ENCODE measurements around the gene LHFPL2.

The LHFPL2 gene

DNA sequence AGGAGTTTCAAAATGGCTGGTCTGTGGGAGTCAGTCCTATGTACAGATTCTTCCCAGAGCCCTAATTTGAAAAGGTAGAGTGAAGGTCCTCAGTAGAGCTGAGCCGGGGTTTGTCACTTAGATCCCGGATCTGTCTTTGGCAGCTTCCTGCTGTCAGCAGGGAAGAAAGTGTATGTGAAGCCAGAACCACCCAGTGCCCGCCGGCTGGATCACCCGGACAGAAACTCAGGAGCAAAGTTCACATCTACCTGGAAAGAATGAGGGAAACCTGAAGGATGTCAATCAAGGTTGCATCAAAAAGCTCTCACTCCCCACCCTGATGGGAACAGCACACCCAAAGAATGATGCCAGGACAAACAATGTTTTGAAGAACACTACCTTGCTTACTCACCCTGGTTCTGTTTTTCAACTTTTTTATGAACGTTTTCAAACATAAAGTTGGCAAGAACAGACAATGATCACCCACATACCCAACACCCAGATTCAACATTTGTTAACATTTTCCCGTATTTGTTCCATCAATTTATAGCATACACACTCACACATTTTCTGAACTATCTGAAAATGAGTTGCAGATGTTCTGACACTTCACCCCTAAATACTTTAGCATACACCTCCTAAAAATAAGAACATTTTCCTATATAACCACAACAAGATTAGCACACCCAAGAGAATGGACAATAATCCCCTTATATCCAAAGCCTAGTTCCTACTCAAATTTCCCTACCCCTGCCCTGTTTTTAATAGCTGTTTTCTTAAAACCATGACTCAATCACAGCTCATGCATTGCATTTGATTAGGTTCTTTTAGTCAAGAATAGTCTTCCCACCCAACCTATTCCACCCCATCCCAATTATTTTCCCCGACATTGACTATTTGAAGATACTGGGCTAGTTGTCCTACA, 133.9 kb downstream of the LHFPL2 start:
- no peak for DNase-seq

DNA sequence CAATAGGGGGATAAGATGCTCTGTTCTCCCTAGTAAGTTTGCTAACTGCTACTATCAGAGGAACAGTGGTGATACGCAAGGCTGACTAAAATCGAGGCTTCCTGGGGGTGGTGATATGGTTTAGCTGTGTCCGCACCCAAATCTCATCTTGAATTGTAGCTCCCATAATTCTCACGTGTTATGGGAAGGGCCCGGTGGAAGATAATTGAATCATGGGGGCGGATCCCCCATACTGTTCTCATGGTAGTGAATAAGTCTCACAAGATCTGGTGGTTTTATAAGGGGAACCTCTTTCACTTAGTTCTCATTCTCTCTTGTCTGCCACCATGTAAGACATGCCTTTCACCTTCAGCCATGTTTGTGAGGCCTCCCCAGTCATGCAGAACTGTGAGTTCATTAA, 135.1 kb downstream of the LHFPL2 start:
- DNase-seq: no peak

GRCh38 chr5:78512435-78512834, 136.1 kb downstream of the LHFPL2 start:
- DNase-seq: no peak

DNA sequence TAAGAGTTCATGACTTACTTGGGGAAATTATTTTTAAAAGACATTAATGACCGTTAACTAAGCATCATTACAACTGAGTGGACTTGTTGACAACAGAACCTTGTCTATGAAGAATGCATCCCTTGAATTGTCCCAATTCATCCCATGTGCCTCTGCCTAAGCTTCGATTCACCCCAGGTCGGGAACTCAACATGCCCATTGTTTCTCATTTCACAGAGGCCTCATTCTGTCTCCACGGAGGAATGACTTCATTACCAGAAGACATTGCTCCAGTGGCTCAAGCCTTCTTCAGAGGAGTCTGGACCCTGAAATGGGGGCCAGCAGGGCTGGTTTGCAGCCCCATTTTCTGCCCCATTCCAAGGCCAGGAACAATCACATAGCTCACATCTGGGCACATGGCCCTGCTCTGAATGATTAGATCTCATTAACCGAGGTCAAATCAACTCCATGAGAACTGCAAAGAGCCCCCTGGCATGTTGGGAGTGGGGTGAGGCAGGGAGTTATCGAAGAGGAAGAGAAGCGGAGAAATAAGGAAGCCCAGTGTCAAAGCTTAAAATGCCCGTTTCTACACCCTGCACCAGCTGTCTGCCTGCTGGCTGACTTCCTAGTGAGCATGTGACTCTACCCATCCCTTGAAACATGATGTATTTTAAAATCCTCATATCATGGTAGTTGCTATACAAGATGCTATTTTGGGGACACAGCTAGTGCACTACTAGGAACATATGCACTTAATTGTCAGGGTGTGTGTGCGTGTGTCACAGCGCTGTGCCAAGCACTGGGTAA, 137.3 kb downstream of the LHFPL2 start:
- no peak for DNase-seq

- peak; percentile 60 for DNase-seq
Measured at GRCh38 chr5:78509884-78510769, 138.4 kb downstream of the LHFPL2 start.

- DNase-seq: no peak
Measured at GRCh38 chr5:78509145-78509865, 139.3 kb downstream of the LHFPL2 start.

GRCh38 chr5:78508186-78508765, 140.3 kb downstream of the LHFPL2 start:
- no peak for DNase-seq

DNA sequence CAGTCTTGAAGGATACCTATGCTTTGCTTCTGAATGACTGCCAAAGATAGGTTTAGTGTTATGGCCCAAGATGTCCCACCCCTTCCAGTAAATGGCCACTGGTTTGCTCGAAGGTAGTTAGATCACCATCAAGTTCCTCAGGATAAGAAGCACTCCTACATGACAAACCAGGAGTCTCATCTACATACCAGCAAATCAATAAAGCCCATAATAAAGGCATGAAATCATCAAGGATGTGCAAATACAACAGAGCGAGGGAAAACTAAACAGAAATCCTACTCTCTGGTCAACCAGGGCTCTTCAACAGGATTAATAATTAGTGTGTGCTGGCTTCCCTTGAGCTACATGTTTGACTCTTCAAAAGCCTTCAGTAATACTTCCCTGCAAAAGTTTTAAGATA, 141.0 kb downstream of the LHFPL2 start:
- DNase-seq: no peak

- DNase-seq: no peak
Measured at GRCh38 chr5:78506261-78507024, 142.1 kb downstream of the LHFPL2 start.

- no peak for DNase-seq
Measured at GRCh38 chr5:78505860-78506259, 142.7 kb downstream of the LHFPL2 start.

DNA sequence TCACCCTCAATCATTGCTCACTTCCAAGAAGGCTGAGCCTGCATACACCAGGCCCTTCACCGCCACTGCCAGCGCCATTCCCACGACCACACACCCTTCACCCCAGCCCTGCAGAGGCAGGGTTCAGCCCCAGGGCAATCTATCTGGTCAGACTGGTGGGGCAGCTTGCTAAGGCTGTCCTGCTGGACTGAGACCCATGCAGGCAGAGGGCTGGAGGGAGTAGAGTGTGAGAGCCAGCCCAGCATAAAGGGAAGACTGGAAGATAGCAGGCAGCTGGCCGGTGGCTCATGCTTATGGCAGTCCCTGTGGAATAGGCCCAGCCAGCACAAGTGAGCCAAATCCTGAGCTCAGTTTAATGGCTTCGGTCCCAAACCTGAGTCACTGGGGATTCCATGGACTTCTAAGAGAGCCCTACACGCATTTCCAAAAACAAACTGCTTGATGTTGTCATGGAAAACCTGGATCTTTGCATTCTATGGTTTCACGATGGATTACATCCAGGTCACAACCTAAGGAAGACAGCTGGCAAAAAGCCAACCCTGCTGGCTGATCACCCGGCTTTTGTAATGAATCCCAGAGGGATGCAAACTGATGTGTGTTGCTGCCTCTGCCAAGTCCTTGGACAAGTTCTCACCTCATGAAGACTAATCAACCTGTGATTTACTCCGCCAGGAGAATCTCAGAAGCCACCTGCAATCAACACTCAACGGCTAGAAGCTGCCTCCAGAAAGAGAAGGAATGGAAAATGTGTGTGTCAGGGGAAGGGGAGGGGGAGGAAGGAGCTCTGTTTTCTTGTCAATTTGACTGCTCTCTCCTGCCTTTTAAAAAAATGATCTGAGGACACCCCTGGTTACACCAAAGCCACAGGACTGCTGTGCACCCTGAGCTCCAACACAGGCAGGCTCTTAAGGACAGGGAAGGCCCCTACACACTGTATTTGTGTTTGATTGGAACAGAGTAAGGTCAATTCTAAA, 143.6 kb downstream of the LHFPL2 start:
- DNase-seq: no peak

GRCh38 chr5:78503958-78504653, 144.5 kb downstream of the LHFPL2 start:
- DNase-seq: no peak

- no peak for DNase-seq
Measured at GRCh38 chr5:78501411-78502352, 146.9 kb downstream of the LHFPL2 start.

DNA sequence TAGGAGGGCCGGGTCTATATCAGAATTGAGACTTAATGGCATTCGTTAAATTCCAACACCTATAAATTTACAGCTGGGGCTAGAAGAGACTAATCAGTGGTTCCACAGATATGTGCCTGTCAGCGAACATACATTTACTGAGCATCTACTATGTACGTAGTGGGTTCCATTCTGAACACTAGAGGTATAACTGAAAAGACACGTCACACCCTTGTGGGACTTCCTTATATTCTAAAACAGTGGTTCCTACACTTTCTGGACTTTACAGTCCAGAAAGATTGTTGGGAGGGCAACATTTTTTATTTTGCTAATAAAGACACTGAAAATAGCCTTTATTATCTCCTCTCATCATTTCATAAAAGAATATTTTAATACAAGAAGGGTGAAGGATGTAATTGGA, 147.7 kb downstream of the LHFPL2 start:
- DNase-seq: no peak

DNA sequence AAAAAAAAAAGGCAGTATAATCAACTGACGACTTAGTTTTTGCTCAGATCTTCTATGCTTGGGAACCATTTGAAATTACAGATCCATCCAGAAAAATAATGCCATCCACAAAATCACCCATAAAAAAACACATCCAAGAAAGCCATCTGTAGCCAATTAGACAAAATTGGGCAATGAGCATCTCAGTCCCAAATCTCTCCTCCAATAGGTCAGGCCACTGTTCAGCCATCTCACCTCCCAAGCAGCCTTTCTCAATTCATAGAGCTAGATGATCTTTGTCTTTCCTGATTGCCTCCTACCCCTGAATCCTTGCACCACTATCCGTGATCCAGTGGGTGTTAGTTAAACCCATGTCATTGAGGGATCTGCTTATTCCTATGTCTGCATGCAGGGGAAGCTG, 148.5 kb downstream of the LHFPL2 start:
- no peak for DNase-seq

DNA sequence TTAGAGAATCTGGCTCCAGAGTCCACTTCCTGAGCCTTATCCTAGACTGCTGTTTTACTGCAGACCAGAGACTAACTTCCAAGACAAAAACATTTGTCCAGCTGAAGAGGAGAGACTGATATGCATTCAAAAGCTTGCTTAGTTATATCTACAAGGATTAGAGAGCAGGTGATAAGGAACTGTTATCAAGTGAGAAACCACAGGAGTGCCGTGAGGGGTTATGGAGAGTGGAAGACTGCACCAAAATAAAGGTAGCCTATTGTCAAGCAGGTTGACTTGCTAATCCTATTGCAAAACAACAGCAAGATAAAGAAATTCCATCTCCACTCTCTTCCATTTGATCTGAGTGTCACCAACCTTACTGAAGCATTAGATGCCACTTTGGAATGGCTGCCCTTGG, 149.1 kb downstream of the LHFPL2 start:
- no peak for DNase-seq

DNA sequence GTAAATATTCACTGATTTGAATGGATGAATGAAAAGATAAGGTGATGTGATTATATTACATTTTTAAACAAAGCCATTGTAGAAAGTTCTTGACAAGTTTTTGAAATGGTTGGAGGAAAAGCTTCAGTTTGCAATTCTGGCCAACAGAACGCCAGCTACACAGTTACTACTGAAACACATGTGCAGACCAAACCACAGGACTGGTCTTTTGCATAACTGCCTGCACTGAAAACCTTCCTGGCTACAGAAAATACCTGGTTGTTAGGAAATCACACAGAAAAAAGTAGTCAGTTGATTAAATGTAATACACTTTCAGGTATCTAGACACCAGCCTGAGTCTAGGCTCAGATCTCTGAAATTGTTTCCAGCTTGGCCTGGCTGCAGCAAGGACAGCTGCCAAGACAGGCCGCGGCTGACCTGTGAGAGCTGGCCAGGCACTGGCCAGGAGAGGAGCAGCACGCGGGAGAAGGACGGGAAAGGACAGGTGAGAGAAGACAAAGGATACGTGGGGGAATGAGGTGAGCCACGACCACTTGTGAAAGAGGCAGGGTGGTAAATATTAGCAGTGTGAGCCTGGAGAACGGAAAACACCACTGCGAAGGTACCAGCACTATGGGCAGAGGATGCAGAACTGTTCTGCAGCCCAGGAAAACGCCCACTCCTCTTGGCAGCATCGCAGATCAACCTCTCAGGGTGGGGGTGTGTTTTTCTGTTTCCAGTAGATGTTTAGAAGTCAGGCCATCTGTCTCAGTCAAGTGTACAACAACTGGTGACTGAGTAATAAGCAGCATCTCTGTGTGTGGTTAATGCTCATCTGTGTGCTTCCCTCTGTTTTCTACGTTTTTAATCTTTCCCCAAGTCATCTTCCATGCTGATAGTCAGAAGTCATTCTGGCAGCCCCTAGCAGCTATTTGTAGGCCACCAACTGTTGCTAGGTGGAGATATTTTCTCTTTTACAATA, 150.7 kb downstream of the LHFPL2 start:
- no peak for DNase-seq

Data from activated CD4-positive, alpha-beta T cell treated with anti-CD3 and anti-CD28 coated beads, Interleukin-10, Interleukin-2, amounts not matched to agents 100 ng/mL and 50 ng/mL, durations not matched to agents 16 hours and 8 hours (primary cell).